ENCODE data around the gene SEMA7A.
"Not testable (repeated sequence)": the region's sequence is repeated elsewhere in the genome, so short reads cannot be mapped to it uniquely, and the experiment has no call there.

The SEMA7A gene

GRCh38 chr15:74433592-74434262 lies at the start of gene SEMA7A:
SEMA7A (minus strand) TSS chr15:74433958; CDS start chr15:74433918, 40 bp downstream.
- peak; percentile 90 for DNase-seq

GRCh38 chr15:74482661-74483060 lies 48.9 kb upstream of the SEMA7A start:
- DNase-seq = no peak

GRCh38 chr15:74480364-74480763 lies 46.6 kb upstream of the SEMA7A start:
- not testable (repeated sequence) for DNase-seq

- not testable (repeated sequence) for DNase-seq
Measured at GRCh38 chr15:74471621-74472020, 37.9 kb upstream of the SEMA7A start.

- DNase-seq = no peak
Measured at GRCh38 chr15:74470631-74471395, 37.1 kb upstream of the SEMA7A start.

GRCh38 chr15:74468341-74469032 lies 34.7 kb upstream of the SEMA7A start:
- DNase-seq = no peak

- no peak for DNase-seq
Measured at GRCh38 chr15:74466570-74466969, 32.8 kb upstream of the SEMA7A start.

- DNase-seq = no peak
Measured at GRCh38 chr15:74464897-74465296, 31.1 kb upstream of the SEMA7A start.

- DNase-seq = no peak
Measured at GRCh38 chr15:74464216-74464615, 30.5 kb upstream of the SEMA7A start.

GRCh38 chr15:74463634-74464033 lies 29.9 kb upstream of the SEMA7A start:
- DNase-seq = no peak

- DNase-seq = no peak
Measured at GRCh38 chr15:74461847-74462511, 28.2 kb upstream of the SEMA7A start.

GRCh38 chr15:74460871-74461846 lies 27.4 kb upstream of the SEMA7A start, which contains the start of gene UBL7:
UBL7 (minus strand) TSS chr15:74461160; CDS start chr15:74458867, 2,293 bp downstream.
- peak; percentile 99 for DNase-seq

- no peak for DNase-seq
Measured at GRCh38 chr15:74460298-74460697, 26.5 kb upstream of the SEMA7A start.

- DNase-seq = not testable (repeated sequence)
Measured at GRCh38 chr15:74459798-74460197, 26.0 kb upstream of the SEMA7A start.

- DNase-seq = no peak
Measured at GRCh38 chr15:74458473-74458872, 24.7 kb upstream of the SEMA7A start.

- not testable (repeated sequence) for DNase-seq
Measured at GRCh38 chr15:74457036-74457435, 23.3 kb upstream of the SEMA7A start.

- DNase-seq = no peak
Measured at GRCh38 chr15:74454764-74455500, 21.2 kb upstream of the SEMA7A start.

GRCh38 chr15:74453925-74454763 lies 20.4 kb upstream of the SEMA7A start:
- DNase-seq = no peak

- no peak for DNase-seq
Measured at GRCh38 chr15:74451861-74452835, 18.4 kb upstream of the SEMA7A start.
